A549 (cell line): ENCODE results near the gene HAPLN2.

Experiments
- CEBPB ChIP-seq, 2 experiments: fragments of >200 bp in 1 of 2; sonication (Bioruptor Twin) in 1 of 2; formaldehyde crosslinking in 1 of 2; IDR thresholded peaks; 2 replicates each; pipeline ENCODE4 v1.6.1; 2012 to 2016
- CHD2 ChIP-seq: fragments of 150-350 bp; IDR thresholded peaks from 2 replicates; pipeline ENCODE4 v1.6.1; 2014; ENCODE audit warnings: low read length; ENCODE audit not compliant: partially characterized antibody
- CTCF ChIP-seq: fragments of >200 bp; sonication (Bioruptor Twin); formaldehyde crosslinking; IDR thresholded peaks from 3 replicates; pipeline ENCODE4 v1.5.1; 2016
- EP300 ChIP-seq, 2 experiments: fragments of >200 bp; sonication (Bioruptor Twin); formaldehyde crosslinking; IDR thresholded peaks; 2 replicates in 1 of 2; 3 replicates in 1 of 2; pipeline ENCODE4 v1.6.1; 2016 to 2017
- HOXB13 ChIP-seq: fragments of 250-450 bp; sonication (Bioruptor Pico); IDR thresholded peaks from 2 replicates; pipeline ENCODE4 v1.5.0; 2020; ENCODE audit warnings: low read depth, mild to moderate bottlenecking, moderate library complexity
- MAZ ChIP-seq: fragments of 150-350 bp; IDR thresholded peaks from 2 replicates; pipeline ENCODE4 v1.6.1; 2014; ENCODE audit warnings: antibody characterized with exemption, low read depth, low read length, borderline replicate concordance
- NPAS2 ChIP-seq: fragments of 250-450 bp; sonication (Bioruptor Pico); IDR thresholded peaks from 2 replicates; pipeline ENCODE4 v1.8.0; 2022; ENCODE audit warnings: mild to moderate bottlenecking, moderate library complexity, borderline replicate concordance
- POLR2A ChIP-seq: IDR thresholded peaks from 2 replicates; pipeline ENCODE4 v1.6.1; 2012; ENCODE audit warnings: mild to moderate bottlenecking, low read length

- no peak for TF ChIP-seq EP300 (IDR thresholded peaks at IDR 0.05)
- no peak for TF ChIP-seq POLR2A
- TF ChIP-seq CTCF = no peak
- no peak for TF ChIP-seq NPAS2 (CRISPR knock-in tag)
- TF ChIP-seq CHD2 = no peak
- TF ChIP-seq CEBPB (IDR thresholded peaks at IDR 0.05) = no peak
- TF ChIP-seq MAZ = no peak
- TF ChIP-seq HOXB13 = no peak
Measured at GRCh38 chr1:156578055-156578454, 41.2 kb upstream of the HAPLN2 start.
